SKM-1 (cell line): Measurements from ENCODE around the gene METRN.
A peak's percentile ranks its signal among the peaks of the same experiment; 100 is the strongest.
"Not testable (repeated sequence)": the region's sequence is repeated elsewhere in the genome, so short reads cannot be mapped to it uniquely, and the experiment has no call there.

Experiments used
- DNase-seq: peaks from one replicate; lab custom pipeline; 2025; ENCODE audit not compliant: unreplicated experiment; lab: John Stamatoyannopoulos, UW

METRN gene

GRCh38 chr16:708959-709358, 6.0 kb upstream of the METRN start:
- DNase-seq: no peak

GRCh38 chr16:709566-710499, 5.1 kb upstream of the METRN start:
- DNase-seq: no peak

- DNase-seq: no peak
These were observed 4.3 kb upstream of the METRN start for GRCh38 chr16:710500-711075.

DNA sequence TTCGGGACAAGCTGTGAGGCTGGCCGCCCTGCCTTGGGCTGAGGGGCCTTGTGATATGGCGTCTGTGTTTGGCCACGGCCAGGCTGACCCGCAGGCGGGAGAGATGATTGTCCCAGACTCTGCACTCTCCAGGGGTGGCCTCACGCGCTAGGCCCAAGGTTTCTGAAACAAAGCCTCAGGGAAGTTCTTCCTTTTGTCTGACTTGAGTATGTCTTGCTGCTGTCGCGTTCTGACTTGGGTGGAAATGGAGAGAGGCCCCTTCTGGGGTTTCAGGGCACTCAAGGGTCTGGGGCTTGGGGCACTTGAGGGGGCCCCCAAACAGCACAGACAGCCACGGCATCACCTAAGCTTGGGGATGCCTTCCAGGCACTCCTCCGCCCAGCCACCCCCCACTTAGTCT, 3.8 kb upstream of the METRN start:
- no peak for DNase-seq

- peak; percentile 63 for DNase-seq
These were observed 3.2 kb upstream of the METRN start for GRCh38 chr16:711548-712320.

DNA sequence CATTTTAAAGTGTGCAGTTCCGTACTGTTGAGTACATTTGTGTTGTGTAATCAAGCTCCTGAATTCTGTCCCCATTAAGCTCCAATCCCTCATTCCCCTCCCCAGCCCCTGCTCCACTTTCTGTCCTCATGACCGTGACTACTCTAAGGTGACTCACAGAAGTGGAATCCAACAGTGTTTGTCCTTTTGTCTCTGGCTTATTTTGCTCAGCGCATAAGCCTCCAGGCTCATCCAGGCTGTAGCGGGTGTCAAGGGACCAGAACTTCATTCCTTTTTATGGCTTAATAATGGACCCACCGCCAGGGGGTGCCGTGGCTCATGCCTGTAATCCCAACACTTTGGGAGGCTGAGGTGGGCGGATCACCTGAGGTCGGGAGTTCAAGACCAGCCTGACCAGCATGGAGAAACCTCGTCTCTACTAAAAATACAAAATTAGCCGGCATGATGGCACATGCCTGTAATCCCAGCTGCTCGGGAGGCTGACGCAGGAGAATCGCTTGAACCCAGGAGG, 2.1 kb upstream of the METRN start:
- DNase-seq: not testable (repeated sequence)

DNA sequence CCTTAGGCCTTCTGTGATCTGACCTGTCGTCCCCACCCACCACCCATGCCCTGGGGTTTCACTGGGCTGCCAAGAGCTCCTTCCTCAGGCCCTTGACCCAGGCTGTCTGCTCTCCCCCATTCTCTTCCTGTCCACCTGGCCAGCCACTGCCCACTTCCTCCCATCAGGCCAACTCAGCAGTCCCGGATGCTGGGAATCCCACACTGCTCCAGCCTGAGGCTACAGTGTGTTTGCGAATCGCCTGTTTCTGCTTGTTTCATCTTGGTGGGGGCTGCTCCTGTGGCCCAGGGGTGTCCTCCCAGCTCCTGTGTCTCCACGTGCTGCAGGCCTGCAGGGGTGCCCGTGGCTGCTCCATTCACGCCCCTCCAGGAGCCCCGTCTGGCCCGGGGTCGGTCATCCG, 839 bp upstream of the METRN start:
- no peak for DNase-seq

- no peak for DNase-seq
These were observed 720 bp downstream of the METRN start for GRCh38 chr16:715477-716199.

GRCh38 chr16:716200-716568, 1.3 kb downstream of the METRN start:
- DNase-seq: no peak

- no peak for DNase-seq
These were observed 1.9 kb downstream of the METRN start for GRCh38 chr16:716768-717325.

DNA sequence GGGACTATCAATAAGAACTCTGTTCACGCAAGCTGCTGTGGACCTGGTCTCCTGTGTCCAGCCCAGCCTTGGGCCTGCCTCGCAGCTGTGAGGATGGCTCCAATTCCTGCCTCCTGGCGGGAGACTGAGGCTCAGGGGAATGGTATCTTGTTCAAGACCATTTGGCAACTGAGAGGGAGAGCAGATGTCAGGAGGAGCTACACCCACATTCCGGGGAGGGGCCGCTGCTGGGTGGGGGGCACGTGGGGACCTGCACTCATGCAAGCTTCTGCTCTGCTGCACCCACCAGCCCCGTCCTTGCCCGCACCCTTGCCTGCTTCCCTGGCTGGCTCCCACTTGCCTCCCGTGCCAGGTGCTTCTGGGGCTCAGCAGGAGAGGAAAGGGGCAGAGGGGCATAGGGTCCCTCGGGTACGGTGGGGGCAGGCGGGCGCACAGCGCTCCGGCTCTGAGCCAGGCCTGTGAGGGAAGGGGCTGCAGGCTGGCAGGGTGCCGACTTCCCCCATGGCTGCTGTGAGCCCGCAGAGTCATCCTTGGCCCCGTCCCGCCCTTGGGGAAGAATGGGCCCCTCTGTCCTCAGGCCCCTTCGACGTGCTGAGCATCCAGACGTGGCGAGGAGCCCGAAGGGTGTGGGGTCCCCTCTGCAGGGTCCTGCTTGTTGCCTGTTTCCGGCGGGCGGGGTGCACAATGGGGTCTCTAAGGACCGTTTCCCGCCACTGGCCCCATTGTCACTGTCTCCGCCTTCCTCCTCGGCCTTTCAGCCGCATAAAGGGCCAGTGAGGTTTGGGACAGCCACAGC, 2.7 kb downstream of the METRN start:
- no peak for DNase-seq

GRCh38 chr16:718389-718788, 3.5 kb downstream of the METRN start:
- no peak for DNase-seq

DNA sequence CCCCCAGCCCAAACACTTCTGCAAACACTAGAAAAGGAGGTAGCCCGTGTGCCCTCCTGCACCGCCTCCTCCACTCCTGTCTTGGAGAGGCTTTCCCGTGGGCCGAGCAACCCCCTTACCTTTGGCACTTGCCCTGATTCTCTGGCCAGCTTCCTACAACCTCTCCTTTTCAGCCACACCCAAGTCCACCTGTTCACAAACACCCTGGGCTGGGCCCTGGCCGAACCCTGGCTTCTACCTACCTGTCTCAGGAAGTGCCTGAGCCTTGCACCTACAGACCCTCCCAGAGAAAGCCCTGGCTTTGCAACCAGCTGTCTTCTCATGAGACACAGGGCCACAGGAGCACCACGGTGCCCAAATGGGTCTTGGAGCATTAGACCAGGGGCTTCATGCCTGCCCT, 4.0 kb downstream of the METRN start:
- no peak for DNase-seq

- DNase-seq: no peak
These were observed 5.0 kb downstream of the METRN start for GRCh38 chr16:719815-720446.

DNA sequence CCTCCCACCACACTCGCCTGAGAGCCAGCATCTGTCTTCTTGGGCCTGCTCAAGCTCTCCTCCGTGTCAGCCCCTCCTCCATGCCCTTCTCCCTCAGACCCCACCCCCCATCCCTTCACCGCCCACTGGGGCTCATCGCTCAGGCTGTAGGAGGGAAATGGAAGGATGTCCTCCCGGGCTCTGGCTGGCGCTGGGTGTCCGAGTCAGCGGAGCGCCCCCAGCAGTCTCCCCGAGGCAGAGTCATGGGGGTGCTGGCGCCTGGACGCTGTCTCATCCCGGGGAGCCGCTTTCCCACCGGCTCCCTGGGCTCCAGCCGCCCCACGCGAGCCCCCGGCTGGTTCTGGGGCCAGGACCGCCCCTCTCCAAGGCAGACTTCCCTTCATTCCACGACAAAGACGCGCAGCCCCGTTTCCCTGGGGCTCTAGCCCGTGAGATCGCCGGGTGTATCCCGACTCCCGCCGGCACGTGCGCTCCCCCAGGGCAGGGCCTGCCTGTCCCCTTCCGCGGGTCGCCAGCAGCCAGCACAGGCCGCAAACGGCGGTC, 5.6 kb downstream of the METRN start:
- no peak for DNase-seq

GRCh38 chr16:720990-721764, 6.3 kb downstream of the METRN start, which contains the start of gene ANTKMT:
ANTKMT (plus strand) TSS chr16:721146; CDS start chr16:721275, 129 bp downstream.
- peak; percentile 56 for DNase-seq

DNA sequence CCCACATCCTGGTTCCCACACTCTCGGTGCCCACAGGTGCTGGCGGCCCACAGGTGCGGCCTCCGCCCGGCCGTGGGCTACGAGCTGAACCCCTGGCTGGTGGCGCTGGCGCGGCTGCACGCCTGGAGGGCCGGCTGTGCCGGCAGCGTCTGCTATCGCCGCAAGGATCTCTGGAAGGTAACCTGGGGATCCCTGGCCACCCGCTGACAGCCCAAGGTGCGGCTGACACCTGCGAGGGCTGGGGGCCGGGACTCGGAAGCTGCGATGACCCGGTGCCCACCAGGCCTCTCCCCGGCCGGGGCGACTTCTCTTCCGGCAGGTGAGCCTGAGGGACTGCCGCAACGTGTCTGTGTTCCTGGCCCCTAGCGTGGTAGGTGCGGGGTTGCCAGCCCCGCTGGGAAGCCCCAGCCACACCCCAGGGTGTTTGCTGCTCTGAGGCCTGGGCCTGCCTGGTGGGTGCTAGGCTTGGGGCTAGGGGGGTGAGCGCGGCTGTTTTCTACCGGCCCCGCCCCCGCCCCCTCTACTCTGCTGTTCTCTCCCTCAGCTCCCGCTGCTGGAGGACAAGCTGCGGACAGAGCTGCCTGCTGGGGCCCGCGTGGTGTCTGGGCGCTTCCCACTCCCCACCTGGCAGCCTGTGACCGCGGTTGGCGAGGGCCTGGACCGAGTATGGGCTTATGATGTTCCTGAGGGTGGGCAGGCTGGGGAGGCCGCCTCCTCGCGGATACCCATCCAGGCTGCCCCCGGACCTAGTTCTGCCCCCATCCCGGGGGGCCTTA, 7.0 kb downstream of the METRN start:
- DNase-seq: no peak
